D721Med (cell line): ENCODE measurements around the gene ZBED4.

Source experiments
- DNase-seq: peaks from one replicate; pipeline ENCODE4 v3.0.0; 2011; ENCODE audit warnings: low spot score; ENCODE audit not compliant: insufficient read length
- FAIRE-seq: peaks from 2 replicates; lab custom pipeline; 2011; peaks lifted over from hg19 to GRCh38; lab: Jason Lieb, UNC
- TF ChIP-seq, protein P1 (sequence below): IDR thresholded peaks from 2 replicates; pipeline ENCODE4 v1.5.1; 2012; ENCODE audit warnings: mild to moderate bottlenecking, control low read depth; ENCODE audit not compliant: insufficient read depth; ENCODE audit errors: missing control alignments

Gene ZBED4

DNA sequence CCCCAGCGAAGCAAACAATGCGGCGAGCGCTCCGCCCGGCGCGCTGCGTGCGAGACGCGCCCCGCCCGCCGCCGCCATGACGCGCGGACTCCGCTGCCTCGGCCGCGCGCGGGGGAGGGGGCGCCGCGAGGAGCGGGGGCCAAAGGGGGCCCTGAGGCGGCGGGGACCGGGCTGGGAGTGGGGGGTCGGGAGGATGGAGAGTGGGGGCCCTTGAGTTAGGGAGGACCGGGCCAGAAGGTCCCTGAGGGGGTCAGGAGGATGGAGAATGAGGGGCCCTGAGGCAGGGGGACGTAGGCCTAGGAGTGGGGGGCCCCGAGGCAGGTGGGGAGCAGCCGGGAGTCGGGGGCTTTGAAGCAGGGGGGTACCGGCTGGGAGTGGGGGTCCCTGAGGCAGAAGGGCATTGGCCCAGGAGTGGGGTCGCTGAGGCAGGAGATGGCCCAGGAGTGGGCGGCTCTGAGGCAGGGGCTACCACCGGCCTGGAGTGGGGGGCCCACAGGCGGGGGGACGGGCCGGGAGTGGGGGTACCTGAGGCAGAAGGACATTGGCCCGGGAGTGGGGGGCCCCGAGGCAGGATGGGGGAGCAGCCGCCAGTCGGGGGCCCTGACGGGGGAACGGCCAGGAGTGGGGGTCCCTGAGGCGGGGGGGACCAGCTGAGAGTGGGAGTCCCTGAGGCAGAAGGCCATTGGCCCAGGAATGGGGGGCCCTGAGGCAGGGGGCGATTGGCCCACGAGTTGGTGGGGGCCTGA, 25.6 kb upstream of the ZBED4 start, which contains the start of gene BRD1:
TSS of gene BRD1 (minus strand) at position 21 of the 746 bp plus-strand sequence. CDS start 3,556 bp downstream, outside the sequence.
- TF ChIP-seq, protein P1, sequence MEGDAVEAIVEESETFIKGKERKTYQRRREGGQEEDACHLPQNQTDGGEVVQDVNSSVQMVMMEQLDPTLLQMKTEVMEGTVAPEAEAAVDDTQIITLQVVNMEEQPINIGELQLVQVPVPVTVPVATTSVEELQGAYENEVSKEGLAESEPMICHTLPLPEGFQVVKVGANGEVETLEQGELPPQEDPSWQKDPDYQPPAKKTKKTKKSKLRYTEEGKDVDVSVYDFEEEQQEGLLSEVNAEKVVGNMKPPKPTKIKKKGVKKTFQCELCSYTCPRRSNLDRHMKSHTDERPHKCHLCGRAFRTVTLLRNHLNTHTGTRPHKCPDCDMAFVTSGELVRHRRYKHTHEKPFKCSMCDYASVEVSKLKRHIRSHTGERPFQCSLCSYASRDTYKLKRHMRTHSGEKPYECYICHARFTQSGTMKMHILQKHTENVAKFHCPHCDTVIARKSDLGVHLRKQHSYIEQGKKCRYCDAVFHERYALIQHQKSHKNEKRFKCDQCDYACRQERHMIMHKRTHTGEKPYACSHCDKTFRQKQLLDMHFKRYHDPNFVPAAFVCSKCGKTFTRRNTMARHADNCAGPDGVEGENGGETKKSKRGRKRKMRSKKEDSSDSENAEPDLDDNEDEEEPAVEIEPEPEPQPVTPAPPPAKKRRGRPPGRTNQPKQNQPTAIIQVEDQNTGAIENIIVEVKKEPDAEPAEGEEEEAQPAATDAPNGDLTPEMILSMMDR: no peak
- DNase-seq: no peak
- FAIRE-seq: no peak

DNA sequence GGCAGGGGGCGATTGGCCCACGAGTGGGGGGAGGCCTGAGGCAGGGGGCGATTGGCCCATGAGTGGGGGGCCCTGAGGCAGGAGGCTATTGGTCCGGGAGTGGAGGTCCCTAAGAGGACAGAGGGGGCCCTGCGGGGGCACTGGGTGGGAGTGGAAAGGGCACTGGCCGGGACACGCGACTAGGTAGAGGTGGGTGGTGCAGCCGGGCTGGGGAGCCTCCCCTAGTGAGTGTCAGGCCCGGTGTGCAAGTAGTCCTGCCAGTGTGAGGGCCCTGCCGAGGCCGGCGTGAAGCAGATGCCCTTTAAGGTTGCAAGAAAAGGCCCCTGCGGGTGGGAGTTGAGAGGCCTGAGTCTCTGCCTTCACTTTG, 25.1 kb upstream of the ZBED4 start:
- DNase-seq (no peak), FAIRE-seq (no peak)
- TF ChIP-seq, protein P1: no peak

DNA sequence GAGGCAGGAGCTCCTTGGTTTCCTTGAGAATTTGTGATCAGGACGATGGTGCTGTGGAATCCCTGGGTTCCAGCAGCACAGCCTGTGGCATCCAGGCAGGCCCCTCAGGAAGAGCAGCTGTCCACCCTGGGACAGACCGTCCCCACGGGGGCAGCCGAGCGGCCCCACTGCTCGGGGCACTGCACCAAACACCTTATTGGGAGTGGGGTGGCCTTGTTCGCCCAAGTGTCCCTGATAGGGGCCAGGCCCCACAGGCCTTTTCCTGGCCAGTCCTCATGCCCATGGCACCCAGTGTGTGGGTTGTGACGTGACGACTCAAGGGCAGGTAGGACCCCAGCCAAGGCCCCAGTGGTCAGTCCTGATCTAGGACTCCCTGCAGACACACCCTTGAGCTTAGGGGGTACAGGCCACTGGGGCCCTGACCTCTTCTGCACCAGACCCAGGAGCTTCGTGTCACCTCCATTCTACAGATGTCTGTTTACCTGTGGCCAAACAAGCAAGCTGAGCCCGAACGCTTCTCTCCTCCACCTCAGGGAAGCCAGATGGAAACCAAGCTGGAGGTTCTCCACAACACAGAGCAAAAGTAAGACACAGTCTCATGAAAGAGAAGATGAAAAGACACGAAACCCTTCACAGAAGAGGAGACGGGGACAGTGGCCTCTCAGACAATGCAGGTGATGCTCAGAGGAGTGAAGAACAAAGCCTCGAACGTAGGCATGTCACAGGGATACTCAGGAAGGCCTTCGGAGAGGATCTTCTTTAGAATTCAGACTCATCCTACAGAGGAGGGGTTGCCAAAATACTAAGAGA, 24.4 kb upstream of the ZBED4 start:
- TF ChIP-seq, protein P1: no peak
- DNase-seq: no peak
- FAIRE-seq: no peak

DNA sequence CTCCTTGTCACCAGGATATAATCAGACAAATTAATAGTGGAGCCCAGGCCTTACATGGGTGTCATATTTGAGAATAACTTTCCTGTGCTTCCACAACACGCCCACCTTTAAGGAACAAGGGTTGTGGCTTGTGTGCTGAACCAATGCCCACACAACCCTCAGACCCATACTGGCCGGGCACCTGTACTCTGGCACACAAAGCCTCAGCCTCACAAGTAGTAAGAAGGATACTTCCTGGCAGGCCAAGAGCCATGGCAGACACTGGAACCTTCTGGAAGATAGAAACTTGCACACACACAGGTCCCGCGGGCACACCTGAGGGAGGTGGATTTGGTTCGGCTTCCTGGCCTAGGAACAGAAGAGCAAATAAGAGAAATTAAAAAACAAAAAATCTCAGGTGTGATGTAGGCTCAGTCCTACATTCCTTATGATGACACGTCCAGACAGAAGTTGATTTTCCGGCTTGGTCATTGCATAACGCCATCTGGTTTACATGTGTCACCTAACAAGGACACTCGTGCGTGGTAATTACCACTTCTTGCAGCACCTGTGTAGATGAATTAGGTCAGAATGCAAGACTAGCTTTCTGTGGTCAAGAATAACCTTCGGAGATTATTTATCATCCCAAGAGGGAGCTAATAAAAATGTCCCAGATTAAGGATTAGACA, 20.2 kb upstream of the ZBED4 start:
- DNase-seq (no peak), FAIRE-seq (no peak)
- TF ChIP-seq, protein P1: no peak

DNA sequence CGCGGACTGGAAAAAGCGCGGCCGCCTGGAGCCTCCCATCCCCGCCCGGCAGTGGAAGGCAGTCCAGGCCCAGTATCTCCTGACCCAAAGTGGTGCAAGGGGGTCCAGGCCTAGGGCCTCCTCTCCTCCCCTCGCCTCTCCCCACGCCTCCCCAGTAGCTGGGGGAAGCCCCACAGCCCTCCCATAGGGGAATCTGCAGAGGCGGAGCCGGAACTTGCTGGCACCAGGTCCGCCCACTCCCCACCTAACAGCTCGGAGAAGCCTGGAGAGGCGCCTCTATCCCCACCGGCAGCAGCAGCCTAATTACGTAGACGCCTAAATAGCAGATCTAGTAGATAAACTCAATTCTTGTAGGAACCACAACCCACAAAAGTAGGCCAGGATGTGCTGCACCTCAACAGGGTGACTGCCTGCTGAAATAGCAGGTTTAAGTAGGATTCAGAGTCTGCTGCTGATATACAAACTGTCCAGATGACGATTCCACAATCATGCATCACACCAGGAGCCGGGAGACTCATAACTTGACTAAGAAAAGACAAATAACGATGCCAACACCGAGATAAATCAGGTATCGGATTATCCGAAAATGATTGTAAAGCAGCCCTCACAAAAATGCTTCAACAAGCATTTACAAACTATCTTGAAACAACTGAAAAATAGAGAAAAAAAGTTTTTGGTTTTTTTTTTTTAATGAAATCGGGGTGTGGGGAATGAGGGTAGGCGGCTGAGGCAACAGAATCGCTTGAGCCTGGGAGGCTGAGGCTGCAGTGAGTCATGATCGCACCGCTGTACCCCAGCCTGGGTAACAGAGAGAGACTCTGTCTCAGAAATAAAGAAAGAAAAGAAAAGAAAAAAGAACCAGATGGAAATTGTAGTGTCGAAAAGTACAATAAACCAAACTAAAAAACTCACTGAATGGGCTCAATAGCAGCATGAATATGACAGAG, 14.6 kb upstream of the ZBED4 start:
- no peak for DNase-seq
- FAIRE-seq: no peak
- TF ChIP-seq, protein P1: no peak

DNA sequence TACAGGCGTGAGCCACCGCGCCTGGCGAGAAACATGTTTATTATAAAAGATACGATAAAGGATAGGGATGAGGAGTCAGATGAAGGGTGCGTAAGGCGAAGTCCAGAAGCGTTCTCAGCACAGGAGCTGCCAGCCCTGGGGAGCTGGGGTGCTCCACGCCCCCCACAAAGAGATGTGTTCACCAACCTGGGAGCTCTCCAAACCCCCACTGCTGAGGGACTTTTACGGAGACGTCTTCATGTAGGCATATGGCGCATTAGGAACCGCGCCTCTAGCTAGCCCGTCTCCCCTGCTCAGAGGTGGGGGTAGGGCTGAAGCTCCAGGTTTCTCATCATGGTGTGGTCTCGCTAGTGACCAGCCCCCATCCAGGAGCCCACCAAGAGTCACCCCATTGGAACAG, 8.4 kb upstream of the ZBED4 start:
- FAIRE-seq (no peak), DNase-seq (no peak)
- TF ChIP-seq, protein P1: no peak
